Stimulated activated CD8-positive, alpha-beta memory T cell treated with anti-CD3 and anti-CD28 coated beads, Interleukin-12 subunit alpha, Interleukin-12 subunit beta, amount 100 ng/mL, for 1 hour (primary cell): ENCODE measurements around the gene MRM3.
"Not testable (repeated sequence)": the region's sequence is repeated elsewhere in the genome, so short reads cannot be mapped to it uniquely, and the experiment has no call there.

Experiments used
- DNase-seq: peaks from one replicate; pipeline ENCODE4 v3.0.0-alpha.2; 2020; ENCODE audit warnings: low read depth

The MRM3 gene

DNA sequence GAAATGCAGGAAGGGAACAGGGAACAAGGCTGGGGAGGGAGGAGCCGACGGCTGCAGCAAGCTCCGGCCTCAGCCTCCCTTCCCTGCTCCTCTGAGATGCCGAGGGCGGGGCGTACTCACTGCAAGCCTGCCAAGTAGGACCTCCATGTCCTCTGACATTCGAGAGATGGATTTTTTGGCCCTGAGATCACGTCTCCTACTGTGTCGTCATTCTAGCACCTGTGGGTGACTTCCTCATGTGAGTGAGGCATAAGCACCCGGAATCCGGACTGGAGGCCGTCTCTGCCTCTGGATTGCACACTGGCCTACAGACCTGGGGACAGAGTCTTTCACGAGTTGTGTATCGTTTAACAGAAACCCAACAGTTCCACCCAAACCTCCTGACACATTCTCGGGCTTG, 14.5 kb downstream of the MRM3 start:
- DNase-seq, result no peak

DNA sequence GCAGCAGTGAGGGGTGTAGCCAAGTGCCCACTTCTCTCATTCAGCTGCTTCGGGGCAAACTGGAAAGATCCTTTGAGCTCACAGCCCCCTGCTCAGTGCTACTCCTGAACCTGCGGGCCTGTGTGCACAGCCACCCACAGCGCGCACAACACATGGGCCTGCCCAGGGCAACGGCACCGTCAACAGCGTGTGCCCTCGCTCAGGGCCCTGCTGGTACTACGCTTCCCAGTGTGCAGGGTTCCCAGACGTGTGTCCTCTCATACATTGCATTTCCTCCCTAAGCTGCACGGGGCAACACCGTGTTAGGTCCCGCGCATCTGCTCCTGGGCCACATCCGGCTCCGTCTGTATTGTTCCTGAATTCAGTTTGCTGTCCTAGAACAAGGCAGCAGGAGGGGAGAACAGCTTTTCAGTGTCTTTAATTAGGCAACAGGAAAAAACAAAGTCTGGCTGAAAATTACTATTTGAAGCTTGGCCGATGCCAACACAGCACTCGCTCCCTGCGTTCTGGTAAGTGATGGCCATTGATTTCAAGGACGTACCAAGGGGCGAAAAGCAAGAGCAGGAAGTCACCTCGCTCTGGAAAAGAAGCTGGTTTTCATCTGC, 15.2 kb downstream of the MRM3 start:
- DNase-seq, result no peak

DNA sequence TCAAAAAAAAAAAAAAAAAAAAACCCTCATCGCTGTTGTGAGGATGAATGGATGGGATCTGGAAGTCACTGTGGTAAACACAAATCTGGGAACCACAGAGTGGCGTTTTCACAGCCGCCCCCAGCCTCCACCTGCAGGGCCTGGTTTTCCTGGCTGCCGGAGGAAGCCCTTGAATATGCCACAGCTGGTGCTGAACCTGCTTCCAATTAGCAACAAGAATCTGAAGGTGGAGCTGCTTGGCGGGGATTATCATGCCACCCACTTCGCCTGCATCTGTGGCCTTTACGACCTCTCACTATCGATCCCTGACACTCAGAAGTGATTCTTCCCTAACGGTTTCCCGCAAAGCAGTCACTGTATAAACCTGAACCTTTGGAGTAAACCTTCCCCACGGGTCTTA, 16.1 kb downstream of the MRM3 start:
- DNase-seq, result no peak

DNA sequence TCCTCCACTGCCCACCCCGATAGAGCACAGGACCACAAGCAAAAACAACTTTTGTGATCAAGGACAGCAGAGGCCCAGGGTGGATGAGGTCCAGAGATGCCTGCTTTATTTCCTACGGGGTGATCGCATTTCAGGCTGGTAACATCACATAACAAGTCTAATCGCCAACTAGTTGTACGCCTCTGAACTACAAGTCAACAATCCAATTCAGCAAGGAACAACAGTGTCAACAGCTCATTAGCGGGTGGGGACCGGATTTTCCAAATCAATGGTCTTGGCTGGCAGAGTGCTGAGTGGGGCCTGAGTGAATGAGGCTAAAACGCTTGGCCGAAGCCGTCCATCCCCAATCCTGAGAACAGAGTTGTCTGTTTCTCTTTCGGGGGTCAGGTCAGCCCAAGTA, 17.1 kb downstream of the MRM3 start:
- DNase-seq, result no peak

DNA sequence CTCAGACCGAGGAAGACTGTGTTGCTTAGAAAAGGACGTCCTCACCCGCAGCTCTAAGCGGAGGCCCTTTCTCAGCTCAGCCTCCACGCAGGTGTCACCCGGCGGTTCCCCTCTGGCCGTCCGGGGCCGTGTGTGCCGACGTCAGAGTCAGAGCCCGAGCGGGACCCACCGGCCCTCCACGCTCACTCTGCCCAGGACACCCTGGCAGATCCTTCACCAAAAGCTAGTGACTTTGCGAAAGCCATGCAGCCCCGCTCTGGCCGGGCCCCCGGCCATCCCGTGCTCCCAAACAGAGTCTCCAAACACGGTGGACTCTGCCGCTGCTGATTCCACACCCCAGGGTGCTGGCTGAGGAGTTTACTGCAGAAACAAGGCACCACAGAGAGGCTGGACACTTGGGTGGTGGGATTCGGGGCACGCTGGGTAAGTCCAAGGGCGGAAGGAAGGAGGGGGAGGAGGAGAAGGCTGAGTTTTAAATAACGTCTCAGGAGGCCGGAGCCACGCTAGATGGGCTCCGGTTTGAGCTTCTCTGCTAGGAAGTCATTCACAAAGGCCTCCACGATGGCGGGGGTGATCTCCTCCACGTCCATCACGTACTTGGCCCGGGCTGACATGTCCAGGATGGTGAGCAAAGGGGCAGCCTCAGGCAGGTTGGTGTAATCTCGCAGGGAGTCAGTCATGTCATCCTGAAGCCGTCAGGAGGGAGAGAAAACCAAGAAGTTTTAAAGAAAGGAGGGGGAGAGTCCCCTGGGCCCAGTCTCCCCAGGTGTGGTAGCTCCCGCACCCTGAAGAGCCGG, 18.5 kb downstream of the MRM3 start:
- DNase-seq, result no peak

DNA sequence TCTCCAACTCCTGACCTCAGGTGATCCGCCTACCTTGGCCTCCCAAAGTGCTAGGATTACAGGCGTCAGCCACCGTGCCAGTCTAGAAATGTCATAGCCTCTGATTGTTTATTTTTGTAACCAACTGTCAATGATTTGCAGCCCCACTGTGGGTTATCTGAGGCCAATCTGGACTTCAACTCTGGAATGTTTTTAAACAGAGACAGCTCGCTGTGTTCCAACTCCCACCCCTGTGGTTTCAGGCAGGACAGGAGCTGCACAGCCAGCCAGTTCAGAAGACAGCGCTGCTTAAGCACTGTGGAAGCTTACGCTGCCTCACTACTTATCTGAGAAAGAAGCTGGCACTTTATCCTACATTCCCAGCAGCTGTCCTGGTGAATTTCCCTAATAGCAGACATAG, 19.5 kb downstream of the MRM3 start:
- DNase-seq, result no peak

DNA sequence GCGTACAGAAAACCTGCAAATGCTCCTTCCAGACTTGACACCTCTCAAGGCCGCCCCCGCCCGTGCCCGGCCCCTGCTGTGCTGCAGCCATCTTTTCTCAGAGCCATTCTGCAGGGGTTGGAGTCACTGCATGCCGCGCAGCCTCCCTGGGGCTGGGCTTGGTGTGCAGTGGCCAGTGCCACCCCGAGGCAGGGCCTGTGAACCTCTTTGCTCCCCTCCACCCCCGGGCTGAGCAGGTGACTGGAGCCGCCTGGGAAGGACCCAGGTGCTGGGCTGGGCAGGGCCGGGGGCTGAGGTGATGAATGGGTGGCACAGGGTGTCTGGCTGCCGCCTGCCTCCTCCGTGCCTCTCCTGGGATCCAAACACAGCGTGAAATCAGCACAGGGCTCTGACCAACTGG, 20.3 kb downstream of the MRM3 start:
- DNase-seq, result no peak

DNA sequence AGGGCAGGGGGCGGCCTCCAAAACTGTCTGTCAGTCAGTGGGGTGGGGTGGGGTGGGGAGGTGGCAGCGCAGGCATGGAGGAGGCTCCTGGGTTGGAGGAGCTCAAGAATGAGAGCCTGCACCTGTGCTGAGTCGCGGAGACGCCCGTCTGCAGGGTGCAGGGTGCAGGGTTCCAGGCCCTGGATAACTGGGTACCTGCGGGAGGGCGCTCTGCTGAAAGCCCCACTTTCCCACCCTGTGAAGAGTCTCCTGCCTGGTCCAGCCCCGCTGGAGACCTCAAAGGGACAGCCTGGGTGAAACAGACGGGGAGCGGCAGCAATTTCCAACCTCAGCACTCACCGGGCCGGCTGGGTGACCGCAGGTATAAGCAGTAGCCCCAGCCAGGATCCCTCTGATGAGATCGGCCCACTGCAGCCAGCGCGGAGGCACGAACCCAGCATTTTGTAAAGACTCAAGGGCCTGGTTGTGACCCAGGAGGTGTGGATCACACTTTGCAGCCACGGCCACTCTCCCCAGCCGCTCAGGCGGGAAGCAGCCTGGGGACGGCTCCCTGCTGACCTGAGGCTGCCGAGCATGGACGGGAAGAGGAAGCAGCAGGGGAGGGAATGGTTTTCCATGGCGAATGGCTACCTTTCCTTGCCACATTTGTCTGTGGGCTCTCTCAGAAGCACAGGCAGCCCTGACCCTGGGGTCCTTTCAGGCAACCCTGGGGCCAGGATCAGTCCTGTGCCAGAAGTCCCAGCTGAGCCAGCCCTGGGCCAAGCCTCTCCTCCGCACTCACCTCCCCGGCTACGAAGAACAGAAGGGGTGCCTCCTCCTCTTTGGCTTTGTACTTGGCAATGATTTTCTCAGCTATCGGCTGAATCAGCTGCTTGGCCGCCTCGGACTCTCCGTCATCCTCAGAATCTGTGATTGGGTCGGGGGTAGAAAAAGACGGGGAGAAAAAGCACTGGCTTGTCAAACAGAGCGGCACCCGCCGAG, 21.0 kb downstream of the MRM3 start:
- DNase-seq, result no peak

DNA sequence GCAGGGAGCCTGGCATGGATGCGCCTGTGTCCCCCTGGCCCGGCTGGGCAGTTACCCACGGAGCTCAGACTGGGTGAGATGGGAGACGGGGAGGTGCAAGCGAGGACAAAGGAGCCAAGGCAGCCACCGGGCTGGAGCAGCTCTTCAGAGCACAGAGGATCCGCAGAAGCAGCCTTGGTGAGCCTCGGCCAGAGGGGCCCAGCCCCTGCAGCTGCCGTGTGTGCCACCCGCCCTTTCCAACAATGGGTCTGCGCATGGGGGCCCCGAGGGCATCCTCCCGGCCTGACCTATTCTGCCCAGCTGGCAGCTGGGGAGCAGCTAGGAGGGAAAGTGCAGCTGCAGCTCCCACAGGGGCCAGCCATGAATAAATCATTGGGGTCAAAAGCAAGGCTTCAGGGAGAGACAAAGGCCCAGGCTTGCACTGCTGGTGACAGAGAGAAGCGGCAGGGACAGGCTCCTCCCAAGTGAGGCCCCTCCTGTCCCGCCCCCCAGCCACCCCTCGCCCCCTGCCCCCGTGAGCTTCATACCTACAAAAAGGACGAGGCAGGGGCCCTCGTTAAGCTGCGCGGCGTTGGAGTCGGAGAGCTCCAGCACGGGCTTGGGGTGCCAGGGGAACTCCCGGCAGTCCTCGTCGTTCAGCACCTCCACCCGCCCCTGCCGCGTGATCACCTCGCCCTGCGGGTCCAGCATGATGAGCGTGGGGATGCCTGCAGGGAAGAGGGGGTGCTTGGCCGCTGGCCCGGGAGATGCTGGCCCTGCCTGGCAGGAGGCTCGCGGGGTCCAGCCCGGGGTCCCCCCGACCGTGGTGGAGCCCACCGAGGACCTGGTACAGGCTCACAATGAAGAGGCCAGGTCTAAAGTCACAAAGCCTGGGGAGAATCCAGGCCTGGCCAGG, 22.6 kb downstream of the MRM3 start:
- DNase-seq, result no peak

DNA sequence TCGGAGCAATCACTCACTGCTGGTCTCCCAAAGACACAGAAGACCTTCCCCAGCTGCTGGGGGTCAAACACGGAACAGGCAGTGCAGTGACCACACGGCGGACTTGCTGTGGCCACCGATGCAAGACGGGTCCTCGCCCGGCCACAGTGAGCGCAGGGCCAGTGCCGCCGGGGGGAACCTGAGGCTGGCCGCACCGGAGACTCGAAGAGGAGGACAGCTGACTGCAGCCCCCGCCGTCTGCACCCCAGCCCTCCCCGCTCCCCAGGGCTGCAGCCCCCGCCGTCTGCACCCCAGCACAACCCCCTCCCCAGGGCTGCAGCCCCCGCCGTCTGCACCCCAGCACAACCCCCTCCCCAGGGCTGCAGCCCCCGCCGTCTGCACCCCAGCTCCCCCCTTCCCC, 23.7 kb downstream of the MRM3 start:
- DNase-seq, result not testable (repeated sequence)

DNA sequence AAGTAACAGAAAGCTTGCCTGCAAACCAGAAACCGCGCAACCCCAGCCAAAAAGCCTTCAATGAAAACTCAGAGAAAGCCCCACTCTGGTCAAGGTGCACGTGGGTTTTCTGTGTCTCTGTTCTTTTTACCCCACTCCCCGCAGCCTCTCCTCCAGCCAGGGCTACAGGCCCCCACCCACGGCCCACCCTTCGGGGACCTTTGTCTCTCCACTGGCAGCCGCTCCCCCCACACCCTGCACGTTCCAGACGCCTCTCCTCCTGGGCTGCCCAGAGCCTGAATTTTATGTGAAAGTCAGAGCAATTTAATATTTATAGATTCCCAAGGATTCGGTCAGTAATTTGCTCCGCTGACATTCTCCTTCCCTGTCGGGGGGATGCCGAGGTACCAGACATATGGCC, 24.2 kb downstream of the MRM3 start:
- no peak for DNase-seq

DNA sequence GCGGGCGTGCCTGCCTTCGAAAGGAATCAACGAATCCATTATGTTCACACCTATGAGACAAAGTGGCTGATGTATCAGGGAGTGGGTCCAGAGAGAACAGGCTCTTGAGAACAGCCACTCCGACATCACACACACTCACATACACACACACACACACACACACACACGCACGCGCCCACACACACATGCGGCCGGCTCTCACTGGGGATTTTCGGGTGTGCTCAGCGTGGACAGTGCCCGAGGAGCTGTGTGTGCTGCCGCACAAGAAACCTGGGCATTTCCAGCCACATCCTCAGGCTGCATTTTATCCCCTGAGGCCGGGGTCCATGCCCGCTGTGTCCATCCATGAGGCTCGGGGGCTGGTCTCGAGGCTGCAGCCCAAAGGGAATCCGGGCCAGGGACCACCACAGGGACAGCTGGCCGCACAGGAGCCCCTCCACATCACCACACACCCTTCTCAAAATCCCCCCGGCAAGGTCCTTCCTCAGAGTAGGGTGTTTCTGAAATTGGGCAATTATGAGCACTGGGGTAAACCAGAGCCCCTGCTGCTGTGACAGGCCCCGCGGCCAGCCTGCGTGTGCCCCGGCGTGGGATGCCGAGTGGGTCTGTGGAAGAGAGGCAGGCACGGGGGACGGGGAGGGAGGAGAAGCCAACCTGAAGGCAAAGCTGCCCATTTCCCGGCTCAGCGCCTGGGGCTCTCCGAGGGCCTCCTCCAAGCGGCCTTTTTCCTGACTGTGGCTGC, 24.8 kb downstream of the MRM3 start:
- DNase-seq, result no peak

DNA sequence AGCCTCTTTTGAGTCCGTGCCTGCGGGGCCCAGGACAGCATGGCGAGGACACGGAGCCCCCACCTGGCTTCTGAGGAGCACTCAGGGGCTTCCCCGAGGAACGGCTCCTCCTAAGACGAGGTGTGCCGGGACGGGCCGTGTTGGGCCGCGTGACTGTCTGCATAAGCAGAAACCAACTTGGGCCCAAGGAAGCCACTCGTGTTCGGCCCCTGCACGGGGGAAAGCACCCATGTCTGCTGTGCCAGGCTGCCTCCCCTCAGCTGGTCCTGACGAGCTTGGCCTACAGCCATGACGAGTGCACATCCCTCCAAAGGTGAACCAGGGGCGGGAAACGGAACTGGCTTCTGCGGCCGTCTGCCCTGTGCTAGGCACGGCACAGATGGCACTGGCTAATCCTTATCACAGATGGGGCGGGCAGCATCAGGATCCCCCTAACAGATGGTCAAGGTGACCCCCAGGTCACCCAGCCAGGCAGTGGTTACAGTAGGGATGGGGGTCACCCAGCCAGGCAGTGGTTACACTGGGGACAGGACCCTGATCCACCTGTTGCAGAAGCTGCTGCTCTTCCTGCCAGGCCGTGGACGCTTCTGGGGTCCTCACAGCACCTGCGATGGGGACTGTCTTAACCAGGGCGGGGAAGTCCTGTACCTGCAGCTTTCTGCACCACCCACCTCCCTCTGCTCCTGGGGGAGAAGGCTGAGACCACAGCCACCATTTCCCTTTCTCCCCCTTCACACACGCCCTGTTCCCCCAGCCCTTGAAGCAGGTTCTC, 25.6 kb downstream of the MRM3 start:
- no peak for DNase-seq

DNA sequence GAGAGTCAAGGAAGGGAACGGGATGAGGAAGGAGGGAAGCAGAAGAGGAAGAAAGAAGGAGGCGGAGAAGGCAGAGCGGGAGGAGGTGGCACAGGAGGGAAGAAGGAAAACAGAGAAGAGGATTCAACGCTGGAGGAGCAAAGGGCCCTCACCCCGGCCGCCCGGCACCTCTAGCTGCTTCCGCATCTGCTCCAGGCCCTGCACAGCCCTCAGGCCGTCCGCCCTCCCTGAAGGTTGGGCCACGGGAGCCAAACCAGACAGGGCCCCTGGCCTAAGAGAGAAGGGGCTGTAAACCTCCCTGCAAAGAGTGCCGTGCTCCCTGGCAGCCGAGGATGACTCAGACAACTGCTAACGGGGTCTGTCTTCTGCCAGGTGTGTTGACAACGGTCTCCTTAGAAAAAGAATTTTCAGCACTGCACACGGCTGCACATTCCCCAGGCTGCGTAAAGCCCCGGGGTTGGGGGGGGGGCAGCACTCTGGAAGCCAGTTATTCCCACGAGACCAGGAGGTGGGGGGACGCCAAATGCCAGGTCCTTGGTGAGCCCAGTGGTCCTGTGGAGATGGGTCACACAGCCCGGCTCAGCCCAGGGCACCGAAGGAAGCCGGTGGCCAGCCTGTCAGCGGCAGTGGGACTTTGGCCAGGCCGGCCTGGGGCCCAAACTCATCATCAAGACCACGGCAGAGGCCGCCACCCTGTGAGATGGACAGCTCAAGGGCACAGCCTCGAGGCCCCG, 29.1 kb downstream of the MRM3 start:
- DNase-seq, result no peak

DNA sequence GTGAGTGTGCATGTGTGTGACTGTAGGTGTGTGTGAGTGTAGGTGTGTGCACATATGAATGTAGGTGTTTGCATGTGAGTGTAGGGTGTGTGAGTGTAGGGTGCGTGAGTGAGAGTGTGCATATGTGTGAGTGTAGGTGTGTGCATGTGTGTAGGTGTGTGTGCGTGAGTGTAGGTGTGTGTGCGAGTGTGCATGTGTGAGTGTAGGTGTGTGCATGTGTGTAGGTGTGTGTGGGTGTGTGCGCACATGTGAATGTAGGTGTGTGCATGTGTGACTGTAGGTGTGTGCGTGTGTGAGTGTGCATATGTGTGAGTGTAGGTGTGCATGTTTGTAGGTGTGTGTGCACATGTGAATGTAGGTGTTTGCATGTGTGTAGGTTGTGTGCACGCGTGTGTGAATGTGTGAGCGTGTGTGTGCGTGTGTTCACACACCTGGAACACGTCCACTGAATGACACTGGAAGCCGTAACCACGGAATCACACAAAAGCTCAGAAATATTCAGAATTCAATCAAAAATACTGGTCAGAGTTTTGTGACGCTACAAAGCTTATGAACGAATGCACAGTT, 30.6 kb downstream of the MRM3 start:
- no peak for DNase-seq

DNA sequence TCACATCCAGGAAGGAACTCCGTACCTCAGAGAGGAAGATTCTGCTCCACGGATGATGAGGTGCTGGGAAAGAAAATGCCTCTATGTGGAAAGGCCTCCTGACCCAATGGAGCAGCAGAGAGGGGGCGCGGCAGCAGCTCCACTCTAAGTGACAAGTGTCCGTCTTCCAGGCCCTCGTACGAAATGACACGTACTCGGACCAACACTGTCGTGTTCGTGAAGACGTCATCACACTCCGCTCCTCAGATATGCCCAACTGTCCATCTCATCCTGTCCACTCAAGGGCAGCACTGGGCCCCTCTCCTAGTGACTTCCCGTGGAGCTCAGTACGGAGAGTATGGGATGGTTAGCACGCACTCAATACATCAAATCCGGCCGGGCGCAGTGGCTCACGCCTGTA, 32.2 kb downstream of the MRM3 start:
- DNase-seq, result no peak

DNA sequence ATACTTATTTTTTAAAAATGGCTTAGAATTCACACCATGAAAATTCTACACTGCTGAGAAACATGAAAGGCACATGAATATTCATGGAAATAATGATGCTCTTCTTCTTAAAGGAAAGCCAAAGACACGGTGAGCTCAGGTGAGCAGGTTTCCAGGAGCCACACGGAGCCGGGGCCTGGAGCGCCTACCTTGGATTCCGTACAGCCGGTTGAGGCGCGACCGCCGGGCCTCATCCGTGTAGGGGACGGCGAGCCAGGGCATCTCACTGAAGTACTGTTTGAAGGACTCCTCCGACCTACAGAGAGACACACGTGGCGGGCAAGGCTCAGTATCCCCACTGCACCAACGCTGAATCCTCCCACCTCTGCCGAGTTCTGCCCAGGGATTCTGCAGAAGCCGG, 37.1 kb downstream of the MRM3 start:
- DNase-seq, result no peak

DNA sequence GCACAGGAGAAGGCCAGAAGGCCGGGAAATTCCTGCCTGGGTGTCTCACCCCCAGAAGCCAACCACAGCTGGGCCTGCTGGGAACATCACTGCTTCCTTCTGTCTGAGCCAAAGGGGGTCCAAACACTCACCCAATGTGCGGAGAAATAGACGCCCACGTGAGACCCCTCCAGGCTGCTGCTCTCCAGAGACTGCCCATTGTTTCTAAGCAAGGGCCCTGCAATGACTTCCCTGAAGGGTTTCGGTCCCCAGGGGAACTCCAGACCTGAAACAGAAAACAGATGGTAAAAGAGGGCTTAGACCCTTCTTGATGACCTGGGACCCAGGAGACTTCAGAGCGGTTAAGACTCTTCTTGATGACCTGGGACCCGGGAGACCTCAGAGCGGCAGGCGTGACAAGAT, 41.3 kb downstream of the MRM3 start:
- no peak for DNase-seq

DNA sequence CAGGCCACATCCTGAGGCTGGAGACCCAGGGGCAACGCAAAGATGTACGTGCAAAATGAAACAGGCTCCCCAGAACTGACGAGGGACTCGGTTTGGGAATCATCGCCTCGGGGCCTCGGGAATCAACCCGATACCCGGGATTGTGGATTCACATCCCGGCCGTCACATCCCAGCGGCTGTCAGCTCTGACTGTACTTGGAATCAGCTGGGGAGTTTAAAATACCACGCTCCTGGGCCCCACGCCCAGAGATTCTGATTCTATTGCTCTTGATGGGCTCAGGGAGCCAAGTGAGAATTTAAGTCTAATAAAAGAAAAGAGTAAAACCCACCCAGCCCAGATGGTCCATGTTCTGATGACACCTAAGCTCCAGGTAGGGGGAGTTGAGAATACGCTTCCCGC, 42.2 kb downstream of the MRM3 start:
- DNase-seq, result no peak
